NCI-H82 (cell line): ENCODE measurements around the gene PSMA7.

ENCODE experiments used
- DNase-seq: peaks from one replicate; lab custom pipeline; 2025; lab: John Stamatoyannopoulos, UW

The PSMA7 gene

DNA sequence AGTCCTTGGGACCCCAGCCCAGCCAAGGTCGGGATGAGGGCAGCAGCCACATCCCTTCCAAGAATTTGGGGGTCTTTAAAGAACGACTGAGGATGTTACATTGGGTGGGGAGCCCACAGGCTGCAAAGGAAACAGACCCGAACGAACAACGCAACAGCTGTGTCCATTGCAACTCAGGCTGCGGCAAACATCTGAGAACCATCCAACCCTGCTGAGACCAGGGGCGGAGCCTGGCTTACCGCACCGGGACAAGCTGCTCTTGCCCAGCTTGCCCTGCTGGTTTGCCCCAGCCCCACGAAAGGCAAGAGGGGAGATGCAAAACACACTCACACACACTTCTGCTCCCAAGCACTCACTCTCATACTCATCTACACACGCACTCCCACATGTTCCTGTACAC lies 56.0 kb downstream of the PSMA7 start:
- DNase-seq: peak; percentile 12
